Transverse colon (tissue), 4 donors: ENCODE results near the gene MICU2. TPM values are rescaled to one million over a fixed set of nuclear protein-coding genes. Genes with fewer than 3 reads are reported as not detected.

ENCODE experiments used
- DNase-seq: peaks from one replicate; pipeline ENCODE4 v3.0.0-alpha.2; 2019
- H3K27ac ChIP-seq, 4 donors: fragments of 200-600 bp; sonication (generic); 2 replicates each; pipeline ENCODE4 v1.5.1; 2016 to 2018; ENCODE audit warnings: inconsistent platforms in 4 of 4
- H3K27me3 ChIP-seq: fragments of 200-600 bp; sonication (generic); 2 replicates; pipeline ENCODE4 v1.5.1; 2017; ENCODE audit warnings: inconsistent platforms
- H3K36me3 ChIP-seq, 4 donors: fragments of 200-600 bp; sonication (generic); 2 replicates each; pipeline ENCODE4 v1.5.1; 2017 to 2019; ENCODE audit warnings: inconsistent platforms in 4 of 4
- H3K4me1 ChIP-seq, 4 donors: fragments of 200-600 bp; sonication (generic); 2 replicates each; pipeline ENCODE4 v1.5.1; 2017 to 2020; ENCODE audit warnings: inconsistent platforms in 4 of 4
- H3K4me3 ChIP-seq, 4 donors: fragments of 200-600 bp; sonication (generic); 1 replicate in 1 of 4; 2 replicates in 3 of 4; pipeline versions ENCODE4 v1.5.1 to v1.6.1; 2017 to 2019; ENCODE audit warnings: inconsistent platforms in 4 of 4
- H3K9me3 ChIP-seq, 2 donors: fragments of 200-600 bp; sonication (generic); 2 replicates each; pipeline ENCODE4 v1.5.1; 2017 to 2019; ENCODE audit warnings: inconsistent platforms in 2 of 2
- EP300 ChIP-seq: sonication (generic); formaldehyde crosslinking; IDR thresholded peaks from one replicate; pipeline ENCODE4 v1.6.1; 2017; ENCODE audit warnings: antibody characterized with exemption, low read depth
- POLR2A ChIP-seq: fragments of 450-650 bp; IDR thresholded peaks from one replicate; pipeline ENCODE4 v1.6.1; 2016; ENCODE audit warnings: antibody characterized with exemption, mild to moderate bottlenecking, moderate library complexity
- POLR2AphosphoS5 ChIP-seq, 3 donors: sonication (generic); formaldehyde crosslinking; IDR thresholded peaks; one replicate each; pipeline ENCODE4 v1.6.1; 2016; ENCODE audit warnings: antibody characterized with exemption in 3 of 3
- whole genome bisulfite sequencing, 2 donors: methylation state at CpG; one replicate each; pipeline ENCODE4 v1.1.5; 2018; ENCODE audit warnings: low coverage in 1 of 2; 5-methylcytosine and 5-hydroxymethylcytosine counted together
- in situ Hi-C, 4 donors: fragments of 200-750 bp; cut with MboI; loops; one replicate each; pipeline versions ENCODE4 v1.15.0 to v1.15.1; 2017; ENCODE audit warnings: low sequenced_read_pairs in 3 of 4, low pct_ligation_motif_present in 1 of 4, low pct_unique_long_range_greater_than_20kb in 1 of 4
- intact Hi-C: fragments of 100-400 bp; cut with DNase I; formaldehyde crosslinking; loops from one replicate; pipeline ENCODE4 v1.15.1; 2023; ENCODE audit warnings: low total_unique reads
- total RNA-seq, 4 donors: library from RNA; depleted of rRNA; stranded (reverse); fragments of >200 nt; gene quantifications; one replicate each; pipeline ENCODE4 v1.1.0, GENCODE V29; 2016
- TF ChIP-seq, protein P1 (sequence below), 5 experiments: fragments of 200-600 bp in 3 of 5; fragments of 450-650 bp in 2 of 5; sonication (generic) in 3 of 5; IDR thresholded peaks; 1 replicate in 2 of 5; 2 replicates in 3 of 5; pipeline ENCODE4 v1.5.1; 2016 to 2017; ENCODE audit warnings: antibody characterized with exemption in 5 of 5, inconsistent platforms in 3 of 5, mild to moderate bottlenecking in 2 of 5, moderate library complexity in 1 of 5

Gene MICU2
- total RNA-seq, 4 donors from 2014 or later = 48.8 to 101 (median 90.0) TPM

DNA sequence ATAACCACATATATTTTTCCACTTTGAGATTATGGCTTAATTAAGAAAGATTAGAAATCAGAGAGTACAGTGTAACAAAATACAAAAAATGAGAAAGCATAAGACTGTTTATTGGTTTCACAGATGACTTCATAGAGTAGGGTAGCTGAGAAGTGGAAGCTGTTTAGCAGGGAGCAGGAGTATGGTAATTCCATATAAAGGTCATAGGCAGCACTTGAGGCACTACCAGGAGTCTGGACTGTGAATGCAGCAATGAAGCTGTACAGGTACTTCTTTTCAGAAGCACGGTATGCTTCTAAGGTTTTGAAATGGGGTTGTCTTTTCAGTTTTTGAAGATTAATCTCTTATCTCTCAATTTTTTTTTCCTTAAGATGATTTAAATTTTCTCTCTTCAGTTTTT is 69.2 kb downstream of the MICU2 start:
- Histone ChIP-seq H3K27me3 (no peaks in the 10 kb centered on the region), H3K9me3 (no peaks in the 10 kb centered on the region), H3K36me3 (peaks cover 0 to 9% (median 0%) of the 10 kb centered on the region in 4 donors), H3K4me1 (no peaks in the 10 kb centered on the region), H3K27ac (no peak overlapping the region), H3K4me3 (no peak overlapping the region)
- intact Hi-C loops (no loop called here), in situ Hi-C loops (no loop called here)
- no peak for DNase-seq
- WGBS, 2 donors = 95 to 100% methylated on average over 1 of the region's 1 CpG
- no peak for TF ChIP-seq POLR2A
- no peak for TF ChIP-seq POLR2AphosphoS5 (IDR thresholded peaks at IDR 0.05)
- TF ChIP-seq, protein P1, sequence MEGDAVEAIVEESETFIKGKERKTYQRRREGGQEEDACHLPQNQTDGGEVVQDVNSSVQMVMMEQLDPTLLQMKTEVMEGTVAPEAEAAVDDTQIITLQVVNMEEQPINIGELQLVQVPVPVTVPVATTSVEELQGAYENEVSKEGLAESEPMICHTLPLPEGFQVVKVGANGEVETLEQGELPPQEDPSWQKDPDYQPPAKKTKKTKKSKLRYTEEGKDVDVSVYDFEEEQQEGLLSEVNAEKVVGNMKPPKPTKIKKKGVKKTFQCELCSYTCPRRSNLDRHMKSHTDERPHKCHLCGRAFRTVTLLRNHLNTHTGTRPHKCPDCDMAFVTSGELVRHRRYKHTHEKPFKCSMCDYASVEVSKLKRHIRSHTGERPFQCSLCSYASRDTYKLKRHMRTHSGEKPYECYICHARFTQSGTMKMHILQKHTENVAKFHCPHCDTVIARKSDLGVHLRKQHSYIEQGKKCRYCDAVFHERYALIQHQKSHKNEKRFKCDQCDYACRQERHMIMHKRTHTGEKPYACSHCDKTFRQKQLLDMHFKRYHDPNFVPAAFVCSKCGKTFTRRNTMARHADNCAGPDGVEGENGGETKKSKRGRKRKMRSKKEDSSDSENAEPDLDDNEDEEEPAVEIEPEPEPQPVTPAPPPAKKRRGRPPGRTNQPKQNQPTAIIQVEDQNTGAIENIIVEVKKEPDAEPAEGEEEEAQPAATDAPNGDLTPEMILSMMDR (IDR thresholded peaks at IDR 0.05) = no peak
- no peak for TF ChIP-seq EP300

DNA sequence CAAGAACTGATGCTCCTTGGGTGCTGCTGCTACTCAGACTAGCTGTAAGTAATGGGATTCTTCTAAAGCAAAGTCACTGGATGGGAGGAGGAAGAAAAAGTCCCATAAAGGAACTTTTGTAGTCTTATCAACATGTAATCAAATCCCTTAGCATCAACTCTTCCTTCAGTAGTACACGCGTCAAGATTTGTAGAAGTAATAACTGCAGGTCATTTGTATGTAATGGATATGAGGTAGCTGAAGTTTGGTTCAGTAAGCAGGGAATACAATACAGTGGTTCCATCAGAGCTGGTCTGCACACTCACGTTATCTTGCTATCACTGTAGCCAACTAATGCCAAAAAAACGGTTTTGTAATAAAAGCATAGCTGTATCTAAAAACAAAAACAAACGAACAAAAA is 72.5 kb downstream of the MICU2 start:
- Histone ChIP-seq H3K4me3 (no peak overlapping the region), H3K9me3 (no peaks in the 10 kb centered on the region), H3K27me3 (no peaks in the 10 kb centered on the region), H3K27ac (no peak overlapping the region), H3K36me3 (no peaks in the 10 kb centered on the region), H3K4me1 (no peaks in the 10 kb centered on the region)
- no peak for TF ChIP-seq POLR2AphosphoS5 (IDR thresholded peaks at IDR 0.05)
- no peak for TF ChIP-seq EP300
- no peak for TF ChIP-seq POLR2A
- TF ChIP-seq, protein P1 (IDR thresholded peaks at IDR 0.05) = no peak
- intact Hi-C loops (no loop called here), in situ Hi-C loops (no loop called here)
- WGBS, 2 donors = 93 to 96% methylated on average over 5 of the region's 5 CpGs
- no peak for DNase-seq

DNA sequence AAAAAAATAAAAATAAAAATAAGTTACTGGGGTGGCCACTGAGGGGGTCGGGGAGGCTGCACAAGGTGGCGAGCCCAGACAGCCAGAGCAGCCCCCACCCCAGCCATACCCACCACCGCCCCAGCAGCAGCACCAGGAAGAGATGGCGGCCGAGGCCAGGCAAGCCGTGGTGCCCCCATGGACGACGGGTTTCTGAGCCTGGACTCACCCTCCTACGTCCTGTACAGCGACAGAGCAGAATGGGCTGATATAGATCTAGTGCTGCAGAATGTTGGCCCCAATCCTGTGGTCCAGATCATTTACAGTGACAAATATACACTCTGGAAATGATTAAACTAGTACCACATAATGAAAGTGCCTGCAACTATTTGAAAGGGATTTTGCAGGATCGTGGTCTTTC is 73.3 kb downstream of the MICU2 start:
- intact Hi-C loops = no loop called here
- Histone ChIP-seq H3K27ac (no peak overlapping the region), H3K27me3 (no peaks in the 10 kb centered on the region), H3K4me3 (no peak overlapping the region), H3K36me3 (no peaks in the 10 kb centered on the region), H3K9me3 (no peaks in the 10 kb centered on the region), H3K4me1 (no peaks in the 10 kb centered on the region)
- DNase-seq = no peak
- TF ChIP-seq POLR2A (no peak), POLR2AphosphoS5 (IDR thresholded peaks at IDR 0.05) (no peak), EP300 (no peak)
- TF ChIP-seq, protein P1 (IDR thresholded peaks at IDR 0.05) = no peak
- 60 to 90% methylated on average over 1 to 10 of the region's 11 CpGs for WGBS, 2 donors
- in situ Hi-C loops = no loop called here

DNA sequence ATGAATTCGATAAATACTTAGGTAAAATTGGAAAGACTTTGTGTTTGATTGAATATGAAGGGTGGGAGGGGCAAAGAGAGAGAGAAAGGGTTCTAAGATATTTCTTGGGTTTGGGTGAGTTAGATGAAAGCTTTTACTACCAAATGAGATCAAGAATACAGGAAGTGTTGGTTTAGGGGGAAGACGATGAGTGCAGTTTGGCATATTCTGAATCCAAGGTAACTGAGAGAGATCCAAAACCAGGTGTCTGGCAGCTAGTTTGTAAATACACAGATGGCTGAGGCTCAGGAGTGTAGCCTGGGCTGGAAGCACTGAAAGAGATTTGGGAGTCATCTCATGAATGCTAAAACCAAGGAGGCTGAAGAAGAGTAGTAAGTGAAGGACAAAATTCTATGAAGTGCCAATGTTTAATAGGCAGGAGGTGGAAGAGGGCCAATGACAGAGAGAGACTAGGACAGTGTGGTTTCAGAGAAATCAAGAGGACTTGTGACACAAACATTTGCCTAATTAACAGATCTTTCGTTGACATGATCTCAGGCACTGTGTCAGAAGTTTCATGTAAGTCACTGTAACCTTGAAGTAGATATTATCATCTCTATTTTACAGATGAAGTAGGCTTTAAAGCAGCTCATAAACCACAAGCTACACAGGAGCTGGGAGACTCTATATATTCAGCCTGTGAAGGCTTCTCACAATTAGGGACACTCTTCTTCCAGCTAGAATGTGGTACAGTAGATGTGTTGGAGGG is 74.7 kb downstream of the MICU2 start:
- WGBS, 2 donors = 84 to 89% methylated on average over 1 to 3 of the region's 3 CpGs
- Histone ChIP-seq H3K4me3 (no peak overlapping the region), H3K27me3 (no peaks in the 10 kb centered on the region), H3K4me1 (no peaks in the 10 kb centered on the region), H3K9me3 (no peaks in the 10 kb centered on the region), H3K36me3 (no peaks in the 10 kb centered on the region), H3K27ac (no peak overlapping the region)
- in situ Hi-C loops = no loop called here
- DNase-seq = no peak
- TF ChIP-seq EP300 = no peak
- no peak for TF ChIP-seq POLR2AphosphoS5 (IDR thresholded peaks at IDR 0.05)
- TF ChIP-seq, protein P1 (IDR thresholded peaks at IDR 0.05) = no peak
- no peak for TF ChIP-seq POLR2A
- intact Hi-C loops = no loop called here
